GM21619 (cell line): ENCODE data around the gene PTPN2.

Experiments
- ATAC-seq: cut with Tn5 transposase; IDR thresholded peaks from one replicate; pipeline ENCODE4 v1.9.1; 2021; ENCODE audit not compliant: unreplicated experiment

The PTPN2 gene

GRCh38 chr18:12750076-12750714 is 133.8 kb downstream of the PTPN2 start:
- ATAC-seq = no peak

- ATAC-seq = no peak
Observed at GRCh38 chr18:12749121-12749520, 134.9 kb downstream of the PTPN2 start.

- ATAC-seq = no peak
Observed at GRCh38 chr18:12748671-12749070, 135.4 kb downstream of the PTPN2 start.

- no peak for ATAC-seq
Observed at GRCh38 chr18:12747530-12748315, 136.3 kb downstream of the PTPN2 start.

GRCh38 chr18:12745095-12745795 is 138.8 kb downstream of the PTPN2 start:
- ATAC-seq = no peak

- no peak for ATAC-seq
Observed at GRCh38 chr18:12744103-12744502, 139.9 kb downstream of the PTPN2 start.

- no peak for ATAC-seq
Observed at GRCh38 chr18:12742453-12742852, 141.6 kb downstream of the PTPN2 start.
